SK-N-SH (cell line): ENCODE measurements around the gene SP1.

Source experiments
- CHD2 ChIP-seq: fragments of 150-350 bp; IDR thresholded peaks from 2 replicates; pipeline ENCODE4 v1.6.1; 2018; ENCODE audit warnings: low read length; ENCODE audit not compliant: partially characterized antibody
- CTCF ChIP-seq: fragments of 200-600 bp; sonication (generic); IDR thresholded peaks from 2 replicates; pipeline ENCODE4 v1.6.1; 2017; ENCODE audit warnings: antibody characterized with exemption, mild to moderate bottlenecking, moderate library complexity
- EP300 ChIP-seq, 2 experiments: IDR thresholded peaks; 2 replicates each; pipeline versions ENCODE4 v1.4.0 to v1.6.1; 2012; ENCODE audit warnings: borderline replicate concordance in 1 of 2, low read depth in 1 of 2, low read length in 1 of 2
- EZH2phosphoT487 ChIP-seq: fragments of 200-600 bp; sonication (generic); IDR thresholded peaks from 2 replicates; pipeline ENCODE4 v1.6.1; 2017; ENCODE audit warnings: low read depth, mixed run types, mild to moderate bottlenecking, antibody characterized with exemption, moderate library complexity, borderline replicate concordance
- MAX ChIP-seq: IDR thresholded peaks from 2 replicates; pipeline ENCODE4 v1.4.0; 2012; ENCODE audit warnings: low read depth
- MXI1 ChIP-seq: IDR thresholded peaks from 2 replicates; pipeline ENCODE4 v1.6.1; 2012; ENCODE audit warnings: mild to moderate bottlenecking, low read depth, low read length, improper control_type of control experiment
- POLR2AphosphoS5 ChIP-seq: IDR thresholded peaks from 2 replicates; pipeline ENCODE4 v1.6.1; 2012; ENCODE audit warnings: low read depth, low read length
- RXRA ChIP-seq: IDR thresholded peaks from 2 replicates; pipeline ENCODE4 v1.4.0; 2012; ENCODE audit warnings: low read depth, mild to moderate bottlenecking, borderline replicate concordance
- SIN3A ChIP-seq: IDR thresholded peaks from 2 replicates; pipeline ENCODE4 v1.6.1; 2012; ENCODE audit warnings: low read depth, mild to moderate bottlenecking, low read length, moderate library complexity, borderline replicate concordance
- TAF1 ChIP-seq: IDR thresholded peaks from 2 replicates; pipeline ENCODE4 v1.6.1; 2012; ENCODE audit warnings: low read depth, mild to moderate bottlenecking, low read length, moderate library complexity, borderline replicate concordance
- USF2 ChIP-seq: fragments of 150-350 bp; IDR thresholded peaks from 2 replicates; pipeline ENCODE4 v1.6.1; 2017; ENCODE audit warnings: antibody characterized with exemption, low read length, low read depth, borderline replicate concordance

GRCh38 chr12:53334822-53335221 lies 45.2 kb upstream of the SP1 start:
- TF ChIP-seq CTCF (no peak), EP300 (IDR thresholded peaks at IDR 0.05; ENCODE audit: borderline replicate concordance in 1 of 2, low read depth in 1 of 2, low read length in 1 of 2) (no peak), RXRA (no peak), USF2 (no peak), EZH2phosphoT487 (no peak), CHD2 (no peak), TAF1 (no peak), POLR2AphosphoS5 (no peak), MXI1 (no peak), MAX (no peak), SIN3A (no peak)
